H1 (cell line): ENCODE measurements around the gene ZNF75A.

ENCODE experiments used
- BCL11A ChIP-seq, 2 experiments: IDR thresholded peaks; one replicate each; pipeline ENCODE4 v1.6.1; 2011; ENCODE audit warnings: low read depth in 2 of 2, low read length in 2 of 2, mild to moderate bottlenecking in 2 of 2
- CTCF ChIP-seq, 3 experiments: IDR thresholded peaks; 1 replicate in 2 of 3; 2 replicates in 1 of 3; pipeline versions ENCODE4 v1.5.1 to v1.6.1; 2011; ENCODE audit warnings: low read length in 3 of 3, mild to moderate bottlenecking in 3 of 3, inconsistent platforms in 2 of 3, low read depth in 1 of 3, moderate library complexity in 1 of 3; ENCODE audit not compliant: insufficient read depth in 1 of 3; ENCODE audit errors: control extremely low read depth in 1 of 3
- EZH2 ChIP-seq: fragments of 200-600 bp; sonication (generic); IDR thresholded peaks from 2 replicates; pipeline ENCODE4 v1.7.1; 2012; ENCODE audit warnings: low read depth, mild to moderate bottlenecking, moderate library complexity, low read length, inconsistent platforms; ENCODE audit not compliant: severe bottlenecking
- NANOG ChIP-seq: IDR thresholded peaks from 2 replicates; pipeline ENCODE4 v1.6.1; 2011; ENCODE audit warnings: low read length, low read depth, mild to moderate bottlenecking, inconsistent platforms; ENCODE audit not compliant: insufficient read depth, poor library complexity, severe bottlenecking
- RNF2 ChIP-seq: fragments of 200-900, 300-1000 bp; sonication (generic); IDR thresholded peaks from 2 replicates; pipeline ENCODE4 v1.7.1; 2016; ENCODE audit warnings: borderline replicate concordance, low read depth, mild to moderate bottlenecking, antibody characterized with exemption, low read length; ENCODE audit not compliant: poor library complexity, severe bottlenecking; ENCODE audit errors: missing control alignments

GRCh38 chr16:3328643-3329042 lies 23.3 kb downstream of the ZNF75A start:
- TF ChIP-seq EZH2 (no peak), NANOG (no peak), BCL11A (IDR thresholded peaks at IDR 0.05; ENCODE audit: low read depth in 2 of 2, low read length in 2 of 2) (no peak), CTCF (IDR thresholded peaks at IDR 0.05; ENCODE audit: control extremely low read depth in 1 of 3, insufficient read depth in 1 of 3, low read depth in 1 of 3, low read length in 3 of 3) (no peak), RNF2 (no peak)
